ENCODE measurements around the gene TLK2.

TLK2 gene

GRCh38 chr17:62655656-62656055, 177.0 kb downstream of the TLK2 start:
- no peak for DNase-seq (ENCODE audit: low spot score)

- no peak for DNase-seq (ENCODE audit: low spot score)
Measured at GRCh38 chr17:62656446-62656845, 177.8 kb downstream of the TLK2 start.

- DNase-seq (ENCODE audit: low spot score) = no peak
Measured at GRCh38 chr17:62657145-62657665, 178.6 kb downstream of the TLK2 start.

- DNase-seq (ENCODE audit: low spot score) = no peak
Measured at GRCh38 chr17:62657690-62658089, 179.1 kb downstream of the TLK2 start.

- DNase-seq (ENCODE audit: low spot score) = no peak
Measured at GRCh38 chr17:62658136-62658920, 179.7 kb downstream of the TLK2 start.

- no peak for DNase-seq (ENCODE audit: low spot score)
Measured at GRCh38 chr17:62660629-62661118, 182.0 kb downstream of the TLK2 start.

GRCh38 chr17:62661337-62661736, 182.7 kb downstream of the TLK2 start:
- DNase-seq (ENCODE audit: low spot score) = no peak

GRCh38 chr17:62662855-62663254, 184.2 kb downstream of the TLK2 start:
- DNase-seq (ENCODE audit: low spot score) = no peak
